Prostate gland (tissue), 2 donors: ENCODE measurements around the gene LRGUK. TPM values are rescaled to one million over a fixed set of nuclear protein-coding genes. Genes with fewer than 3 reads are reported as not detected.

ENCODE experiments used
- DNase-seq: peaks from one replicate; pipeline ENCODE4 v3.0.0-alpha.2; 2019; ENCODE audit warnings: low spot score
- H3K27ac ChIP-seq, 2 donors: fragments of 200-600 bp; sonication (generic); 2 replicates each; pipeline ENCODE4 v1.5.1; 2017 to 2019
- H3K27me3 ChIP-seq: fragments of 200-600 bp; sonication (generic); replicated peaks from 2 replicates; pipeline ENCODE4 v1.5.1; 2019; ENCODE audit not compliant: insufficient read depth
- H3K36me3 ChIP-seq, 2 donors: fragments of 200-600 bp; sonication (generic); 1 replicate in 1 of 2; 2 replicates in 1 of 2; pipeline versions ENCODE4 v1.5.1 to v1.8.1; 2017 to 2019
- H3K4me1 ChIP-seq: fragments of 200-600 bp; sonication (generic); replicated peaks from 2 replicates; pipeline ENCODE4 v1.5.1; 2019
- H3K4me3 ChIP-seq, 2 donors: fragments of 200-600 bp; sonication (generic); 2 replicates each; pipeline ENCODE4 v1.5.1; 2017 to 2019
- H3K9me3 ChIP-seq: fragments of 200-600 bp; sonication (generic); 2 replicates; pipeline ENCODE4 v1.5.1; 2017
- POLR2A ChIP-seq: fragments of 450-650 bp; IDR thresholded peaks from one replicate; pipeline ENCODE4 v1.6.1; 2016; ENCODE audit warnings: antibody characterized with exemption, mild to moderate bottlenecking
- POLR2AphosphoS5 ChIP-seq: sonication (generic); formaldehyde crosslinking; IDR thresholded peaks from one replicate; pipeline ENCODE4 v1.6.1; 2017; ENCODE audit warnings: antibody characterized with exemption
- WGBS: methylation state at CpG from one replicate; pipeline ENCODE4 v1.1.5; 2018; 5-methylcytosine and 5-hydroxymethylcytosine counted together
- intact Hi-C: fragments of 100-400 bp; cut with DNase I; formaldehyde crosslinking; loops from one replicate; pipeline ENCODE4 v1.14.2; 2022
- total RNA-seq, 2 donors: library from RNA; depleted of rRNA; stranded (reverse); fragments of >200 nt; gene quantifications; one replicate each; pipeline ENCODE4 v1.1.0, GENCODE V29; 2016
- TF ChIP-seq, protein P1 (sequence below), 4 experiments: fragments of 200-600 bp in 2 of 4; fragments of 450-650 bp in 2 of 4; sonication (generic) in 2 of 4; IDR thresholded peaks; 1 replicate in 3 of 4; 2 replicates in 1 of 4; pipeline ENCODE4 v1.5.1; 2016 to 2019; ENCODE audit warnings: antibody characterized with exemption in 4 of 4, mild to moderate bottlenecking in 2 of 4, moderate library complexity in 2 of 4

LRGUK gene
- total RNA-seq, 2 donors from 2014 or later = 1.3 to 4.9 TPM

DNA sequence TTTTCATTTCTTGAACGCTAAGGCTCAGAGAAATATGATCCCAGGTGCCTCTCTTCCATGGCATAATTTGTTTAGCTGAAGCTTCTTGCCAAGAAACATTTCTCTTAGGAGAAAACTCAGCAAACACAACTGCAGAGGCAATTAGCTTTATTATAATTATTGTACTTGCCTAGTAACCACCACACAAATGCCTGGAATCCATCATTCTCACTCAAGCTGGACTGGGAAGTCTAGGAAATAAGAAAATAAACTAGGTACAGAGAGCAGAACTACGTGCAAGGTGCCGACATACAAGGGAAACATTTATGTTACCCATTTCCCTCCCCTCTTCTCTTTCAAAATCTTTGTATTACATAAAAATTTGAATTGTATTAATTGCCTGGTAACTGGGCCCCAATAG is 174.5 kb downstream of the LRGUK start:
- Histone ChIP-seq H3K4me3 (no peak overlapping the region), H3K36me3 (no peaks in the 10 kb centered on the region), H3K27me3 (no peaks in the 10 kb centered on the region), H3K4me1 (no peaks in the 10 kb centered on the region), H3K9me3 (no peaks in the 10 kb centered on the region), H3K27ac (no peak overlapping the region)
- intact Hi-C loops = no loop called here
- 70% methylated on average over 3 of the region's 3 CpGs for WGBS
- no peak for TF ChIP-seq POLR2A
- TF ChIP-seq, protein P1, sequence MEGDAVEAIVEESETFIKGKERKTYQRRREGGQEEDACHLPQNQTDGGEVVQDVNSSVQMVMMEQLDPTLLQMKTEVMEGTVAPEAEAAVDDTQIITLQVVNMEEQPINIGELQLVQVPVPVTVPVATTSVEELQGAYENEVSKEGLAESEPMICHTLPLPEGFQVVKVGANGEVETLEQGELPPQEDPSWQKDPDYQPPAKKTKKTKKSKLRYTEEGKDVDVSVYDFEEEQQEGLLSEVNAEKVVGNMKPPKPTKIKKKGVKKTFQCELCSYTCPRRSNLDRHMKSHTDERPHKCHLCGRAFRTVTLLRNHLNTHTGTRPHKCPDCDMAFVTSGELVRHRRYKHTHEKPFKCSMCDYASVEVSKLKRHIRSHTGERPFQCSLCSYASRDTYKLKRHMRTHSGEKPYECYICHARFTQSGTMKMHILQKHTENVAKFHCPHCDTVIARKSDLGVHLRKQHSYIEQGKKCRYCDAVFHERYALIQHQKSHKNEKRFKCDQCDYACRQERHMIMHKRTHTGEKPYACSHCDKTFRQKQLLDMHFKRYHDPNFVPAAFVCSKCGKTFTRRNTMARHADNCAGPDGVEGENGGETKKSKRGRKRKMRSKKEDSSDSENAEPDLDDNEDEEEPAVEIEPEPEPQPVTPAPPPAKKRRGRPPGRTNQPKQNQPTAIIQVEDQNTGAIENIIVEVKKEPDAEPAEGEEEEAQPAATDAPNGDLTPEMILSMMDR (IDR thresholded peaks at IDR 0.05) = no peak
- no peak for TF ChIP-seq POLR2AphosphoS5
- no peak for DNase-seq

DNA sequence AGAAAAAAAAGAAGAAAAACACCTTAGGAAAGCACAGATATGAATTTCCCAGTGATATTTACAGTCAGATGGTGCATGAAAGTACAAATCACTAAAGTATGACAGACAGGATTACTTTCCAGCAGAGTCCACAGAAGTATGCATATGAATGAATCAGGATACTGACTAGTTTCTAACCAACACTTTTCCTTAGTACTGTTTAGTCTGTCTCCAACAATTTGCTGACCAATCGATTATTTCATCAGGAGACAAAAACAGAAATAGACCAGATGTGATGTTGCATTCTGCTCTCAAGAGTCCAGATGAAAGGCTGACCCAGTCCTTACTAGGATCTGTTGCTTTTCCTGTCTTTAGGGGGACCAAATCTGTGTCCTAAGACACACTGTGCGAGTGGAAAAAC is 175.0 kb downstream of the LRGUK start:
- H3K36me3 ChIP-seq = no peaks in the 10 kb centered on the region
- DNase-seq = no peak
- H3K27me3 ChIP-seq = no peaks in the 10 kb centered on the region
- 90% methylated on average over 2 of the region's 2 CpGs for WGBS
- H3K27ac ChIP-seq = no peak overlapping the region
- H3K4me3 ChIP-seq = no peak overlapping the region
- no peaks in the 10 kb centered on the region for H3K4me1 ChIP-seq
- no peaks in the 10 kb centered on the region for H3K9me3 ChIP-seq
- TF ChIP-seq, protein P1 (IDR thresholded peaks at IDR 0.05) = no peak
- TF ChIP-seq POLR2AphosphoS5 = no peak
- TF ChIP-seq POLR2A = no peak
- intact Hi-C loops = no loop called here

DNA sequence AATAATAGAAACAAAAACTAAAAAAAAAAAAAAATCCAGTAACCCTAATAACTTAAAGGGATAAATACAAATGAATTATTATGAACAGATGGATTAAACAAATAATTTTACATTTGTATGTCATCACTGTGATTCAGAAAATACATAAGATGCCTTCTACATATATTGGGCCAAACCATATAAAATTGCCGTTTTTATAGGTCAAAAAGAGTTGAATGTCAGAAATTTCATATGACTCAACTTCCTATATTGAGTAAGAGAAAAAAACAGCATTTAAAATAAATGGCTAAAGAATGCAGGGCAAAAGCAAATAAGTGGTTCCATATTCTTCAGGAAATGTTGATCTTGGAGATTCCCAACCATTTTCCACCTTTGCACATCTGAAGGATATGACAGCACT is 180.2 kb downstream of the LRGUK start:
- no peaks in the 10 kb centered on the region for H3K27me3 ChIP-seq
- H3K4me3 ChIP-seq = no peak overlapping the region
- H3K4me1 ChIP-seq = peaks cover 3% of the 10 kb centered on the region
- no peak overlapping the region for H3K27ac ChIP-seq
- DNase-seq = no peak
- TF ChIP-seq POLR2AphosphoS5 (no peak), POLR2A (no peak)
- TF ChIP-seq, protein P1 (IDR thresholded peaks at IDR 0.05) = no peak
- 91% methylated on average over 1 of the region's 1 CpG for WGBS
- intact Hi-C loops = no loop called here
- no peaks in the 10 kb centered on the region for H3K36me3 ChIP-seq
- H3K9me3 ChIP-seq = no peaks in the 10 kb centered on the region

DNA sequence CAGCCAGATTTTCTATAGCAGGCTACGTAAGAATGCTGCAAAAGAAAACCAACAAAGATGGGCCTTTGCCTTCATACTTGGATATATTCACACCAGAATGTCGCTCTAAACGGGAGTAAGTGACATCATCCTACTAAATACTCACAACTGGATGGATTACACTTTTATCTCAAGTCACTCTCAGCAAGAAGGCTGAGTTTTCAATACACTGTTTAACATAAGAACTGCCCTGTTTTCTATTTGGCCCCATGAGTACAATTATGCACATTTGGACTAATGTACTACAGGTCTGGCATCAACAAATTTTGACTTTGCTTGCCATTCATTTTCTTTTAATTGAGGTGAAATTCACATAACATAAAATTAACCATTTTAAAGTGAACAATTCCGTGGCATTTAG is 181.4 kb downstream of the LRGUK start:
- H3K4me1 ChIP-seq = peaks cover 3% of the 10 kb centered on the region
- TF ChIP-seq, protein P1 (IDR thresholded peaks at IDR 0.05) = no peak
- no peak for TF ChIP-seq POLR2A
- TF ChIP-seq POLR2AphosphoS5 = no peak
- H3K9me3 ChIP-seq = no peaks in the 10 kb centered on the region
- H3K27me3 ChIP-seq = no peaks in the 10 kb centered on the region
- DNase-seq = no peak
- H3K27ac ChIP-seq = no peak overlapping the region
- 96% methylated on average over 4 of the region's 4 CpGs for WGBS
- no peaks in the 10 kb centered on the region for H3K36me3 ChIP-seq
- intact Hi-C loops = no loop called here
- no peak overlapping the region for H3K4me3 ChIP-seq

DNA sequence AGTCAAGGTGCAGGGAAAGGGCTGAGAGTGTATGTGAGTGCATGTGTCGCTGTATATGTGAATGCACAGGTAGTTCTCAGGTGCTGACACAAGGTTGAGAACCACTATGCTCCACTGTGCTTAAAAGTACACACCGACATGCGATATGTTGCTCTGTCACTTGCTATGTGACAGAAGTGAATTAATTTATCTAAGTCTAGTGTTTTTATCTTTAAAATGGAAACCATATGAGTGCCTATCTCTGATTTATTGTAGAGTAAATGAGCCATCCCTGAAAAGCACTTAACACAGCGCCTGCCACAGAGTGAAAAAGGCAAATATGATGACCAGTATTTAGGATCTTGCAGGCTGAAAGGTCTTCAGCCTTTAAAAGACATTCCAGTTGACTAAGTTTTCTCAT is 184.7 kb downstream of the LRGUK start:
- intact Hi-C loops = loop anchor here (10.0 kb wide), 1 partner anchor 187 kb away; the partner anchor contains the start of gene LRGUK
- Histone ChIP-seq H3K4me1 (peaks cover 3% of the 10 kb centered on the region), H3K27me3 (no peaks in the 10 kb centered on the region), H3K27ac (peak overlapping the region in 1 of 2 donors; percentile 21), H3K36me3 (no peaks in the 10 kb centered on the region), H3K9me3 (no peaks in the 10 kb centered on the region), H3K4me3 (no peak overlapping the region)
- TF ChIP-seq, protein P1 (IDR thresholded peaks at IDR 0.05) = no peak
- TF ChIP-seq POLR2AphosphoS5 (no peak), POLR2A (no peak)
- no peak for DNase-seq
- WGBS = 95% methylated on average over 4 of the region's 4 CpGs
